Measurements from ENCODE around the gene PLAC8L1.

Gene PLAC8L1

GRCh38 chr5:146042628-146043279 is 62.6 kb downstream of the PLAC8L1 start:
- no peak for DNase-seq

GRCh38 chr5:146041180-146041789 is 64.1 kb downstream of the PLAC8L1 start:
- DNase-seq = no peak

- no peak for DNase-seq
These were observed 64.8 kb downstream of the PLAC8L1 start for GRCh38 chr5:146040527-146040926.

GRCh38 chr5:146039420-146039819 is 66.0 kb downstream of the PLAC8L1 start:
- DNase-seq = no peak

GRCh38 chr5:146034605-146035004 is 70.8 kb downstream of the PLAC8L1 start:
- no peak for DNase-seq
